Epidermal melanocyte (primary cell): Measurements from ENCODE around the gene FCRLB.
"Not testable (repeated sequence)": the region's sequence is repeated elsewhere in the genome, so short reads cannot be mapped to it uniquely, and the experiment has no call there.

ENCODE experiments used
- DNase-seq: peaks from one replicate; pipeline ENCODE4 v3.0.0; 2011; ENCODE audit warnings: low spot score; ENCODE audit not compliant: insufficient read length

Gene FCRLB

DNA sequence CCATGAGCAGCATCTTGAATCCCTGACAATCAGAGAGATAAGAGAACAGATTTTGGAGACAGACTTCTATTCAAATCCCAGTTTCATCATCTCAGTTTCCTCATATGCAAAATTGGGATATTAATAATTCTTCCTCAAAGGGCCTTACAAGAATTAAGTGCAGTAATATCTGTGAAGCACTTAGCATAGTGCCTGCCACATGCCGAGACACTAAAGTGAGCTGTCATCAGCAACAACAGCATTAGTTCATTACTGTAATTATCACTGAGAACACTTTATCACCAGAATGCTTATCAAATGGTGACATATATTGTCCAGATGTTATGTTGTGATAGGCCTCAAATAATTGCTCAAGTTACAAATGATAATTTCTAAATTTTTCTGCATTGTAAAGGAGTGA, 922 bp upstream of the FCRLB start:
- no peak for DNase-seq

DNA sequence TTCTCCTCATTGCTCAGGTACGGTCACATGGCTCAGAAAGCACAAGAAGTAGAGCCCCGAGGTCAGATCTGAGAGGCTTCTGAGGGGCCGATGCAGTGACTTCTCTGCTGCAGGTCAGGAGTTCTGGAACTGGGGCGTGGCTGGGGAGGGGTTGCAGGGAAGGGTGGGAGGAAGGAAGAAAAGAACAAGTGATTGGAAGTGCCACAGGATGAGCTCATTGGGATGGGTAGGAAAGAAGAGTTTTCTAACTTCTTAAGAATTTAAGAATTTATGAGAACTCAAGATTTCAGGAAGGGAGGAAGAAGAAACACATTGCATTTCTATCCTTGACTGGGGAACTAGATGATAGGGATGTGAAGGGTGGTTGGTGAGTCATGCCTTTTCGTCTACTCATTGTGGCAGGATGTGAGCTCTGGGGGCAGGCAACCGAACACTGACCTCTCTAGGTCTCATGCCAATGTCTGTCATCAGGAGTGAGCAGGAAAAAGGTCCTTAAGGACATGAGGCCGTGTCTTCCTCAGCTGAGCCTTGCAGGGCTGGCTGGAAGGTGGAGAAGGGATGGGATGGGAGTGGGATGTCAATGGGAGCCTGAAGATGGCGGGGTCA, 497 bp downstream of the FCRLB start:
- no peak for DNase-seq

DNA sequence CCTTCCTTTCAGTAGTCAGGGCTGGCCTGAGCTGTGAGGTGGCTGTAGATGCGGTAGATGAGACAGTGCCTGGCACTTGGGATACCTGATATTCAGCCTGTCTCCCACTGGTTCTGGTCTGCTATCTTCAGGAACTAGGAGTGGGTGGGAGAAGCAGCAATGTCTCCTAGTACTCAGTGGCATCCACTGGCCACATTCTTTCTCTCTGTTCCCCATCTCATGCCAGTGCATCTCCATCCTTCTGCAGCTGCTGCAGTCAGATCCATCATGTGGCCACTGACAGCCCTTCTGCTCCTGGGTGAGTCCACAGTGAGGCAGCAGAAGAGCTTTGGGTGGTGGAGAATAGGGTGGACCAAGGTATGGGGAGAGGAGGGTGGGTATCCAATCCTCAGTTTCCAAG, 1.1 kb downstream of the FCRLB start:
- DNase-seq: no peak

DNA sequence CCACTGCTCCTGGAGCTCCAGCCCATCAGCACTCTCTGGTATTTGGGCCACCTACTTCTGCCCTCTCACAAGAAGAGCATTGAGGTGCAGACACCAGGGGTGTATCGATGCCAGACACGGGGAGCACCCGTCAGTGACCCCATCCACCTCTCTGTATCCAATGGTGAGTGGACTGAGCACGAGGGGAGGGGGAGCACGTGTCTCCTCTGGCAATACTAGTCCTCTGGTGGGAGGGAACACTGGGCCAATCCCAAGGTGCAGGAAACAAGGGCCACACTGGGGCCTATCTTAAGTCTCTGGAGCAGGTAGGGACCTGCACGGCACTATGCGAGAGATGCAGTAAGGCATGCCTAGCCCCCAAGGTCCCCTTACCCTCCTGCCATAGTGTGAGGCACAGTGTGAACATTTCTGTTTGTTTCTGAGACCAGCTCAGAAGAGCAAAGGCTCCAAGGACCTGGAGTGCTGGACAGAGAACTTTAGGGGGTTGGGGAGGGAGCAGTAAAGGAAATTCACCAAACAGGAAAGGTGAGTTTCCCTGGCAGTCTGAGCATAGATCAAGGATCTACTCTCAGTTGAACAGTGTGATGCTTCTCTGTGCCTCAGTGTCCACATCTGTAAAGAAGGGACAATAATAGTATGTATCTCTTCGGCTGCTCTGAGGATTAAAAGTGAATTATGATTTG, 2.3 kb downstream of the FCRLB start:
- DNase-seq: no peak

DNA sequence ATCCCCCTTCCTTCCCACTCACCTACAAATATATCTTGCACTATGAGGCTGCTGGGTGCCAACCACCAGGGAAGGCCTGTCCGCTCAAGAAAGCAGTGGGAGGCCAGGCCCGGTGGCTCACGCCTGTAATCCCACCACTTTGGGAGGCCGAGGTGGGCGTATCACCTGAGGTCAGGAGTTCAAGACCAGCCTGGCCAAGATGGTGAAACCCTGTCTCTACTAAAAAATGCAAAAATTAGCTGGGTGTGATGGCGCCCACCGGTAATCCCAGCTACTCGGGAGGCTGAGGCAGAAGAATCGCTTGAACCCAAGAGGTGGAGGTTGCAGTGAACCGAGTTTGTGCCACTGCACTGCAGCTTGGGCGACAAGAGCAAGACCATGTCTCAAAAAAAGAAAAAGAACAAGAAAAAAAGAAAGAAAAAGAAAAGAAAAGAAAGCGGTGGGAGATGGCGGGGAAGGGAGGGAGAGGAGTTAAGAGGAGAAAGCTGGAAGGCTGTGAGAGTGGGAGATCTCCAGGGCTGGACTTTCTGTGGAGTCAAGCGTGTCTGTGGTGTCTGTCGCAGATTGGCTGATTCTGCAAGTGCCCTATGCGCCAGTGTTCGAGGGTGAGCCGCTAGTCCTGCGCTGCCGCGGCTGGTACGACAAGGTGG, 4.0 kb downstream of the FCRLB start:
- DNase-seq: not testable (repeated sequence)

DNA sequence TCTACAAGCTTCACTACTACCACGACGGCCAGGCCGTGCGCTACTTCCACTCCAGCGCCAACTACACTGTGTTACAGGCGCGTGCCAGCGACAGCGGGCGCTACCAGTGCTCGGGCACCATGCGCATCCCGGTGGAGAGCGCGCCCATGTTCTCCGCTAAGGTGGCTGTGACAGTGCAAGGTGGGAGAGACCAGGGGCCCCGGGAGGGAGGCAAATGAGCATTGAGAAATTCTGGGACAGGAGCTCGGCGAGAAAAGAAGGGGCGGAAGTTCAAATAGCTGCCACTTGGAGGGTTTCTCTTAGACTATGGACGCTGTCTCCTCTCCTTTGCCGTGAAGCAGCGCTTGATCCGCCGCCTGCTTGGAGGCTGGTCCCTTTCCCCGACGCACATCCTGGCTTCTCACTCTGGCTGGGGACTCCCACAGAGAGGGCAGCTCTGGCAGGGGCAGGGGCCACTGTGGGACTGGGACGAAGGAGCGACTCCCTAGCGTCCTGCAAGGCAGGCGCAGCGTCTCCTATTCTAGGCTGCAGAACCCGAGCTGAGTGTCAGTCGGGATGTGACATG, 4.6 kb downstream of the FCRLB start:
- DNase-seq: no peak

DNA sequence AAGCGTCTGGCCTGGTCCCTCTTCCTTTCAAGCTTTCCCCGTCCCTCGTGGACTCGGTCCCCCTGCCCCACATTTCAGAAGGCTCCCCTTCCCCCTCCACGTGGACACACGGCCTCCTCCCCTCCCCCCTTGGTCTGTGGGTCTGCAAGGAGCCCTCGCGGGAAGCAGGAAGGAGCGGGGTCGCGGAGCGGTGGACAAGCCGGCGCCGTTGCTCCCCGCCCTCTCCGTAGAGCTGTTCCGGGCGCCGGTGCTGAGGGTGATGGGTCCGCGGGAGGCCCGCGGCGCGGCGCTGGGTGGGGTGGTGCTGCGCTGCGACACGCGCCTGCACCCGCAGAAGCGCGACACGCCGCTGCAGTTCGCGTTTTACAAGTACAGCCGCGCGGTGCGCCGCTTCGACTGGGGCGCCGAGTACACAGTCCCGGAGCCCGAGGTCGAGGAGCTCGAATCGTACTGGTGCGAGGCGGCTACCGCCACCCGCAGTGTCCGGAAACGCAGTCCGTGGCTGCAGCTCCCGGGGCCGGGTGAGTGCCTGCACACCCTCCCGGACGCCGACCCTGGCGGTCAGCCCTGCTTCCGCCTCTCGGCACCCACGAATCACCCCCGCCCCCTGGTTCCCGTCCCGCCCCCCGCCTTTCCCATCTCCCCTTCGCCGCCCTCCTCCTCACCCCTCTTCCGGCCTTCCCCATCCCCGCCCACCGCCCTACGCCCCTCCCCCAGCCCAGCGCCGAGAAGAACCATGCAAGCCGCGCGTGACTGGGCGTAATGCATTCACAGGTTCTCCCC, 5.3 kb downstream of the FCRLB start:
- peak; percentile 42 for DNase-seq

DNA sequence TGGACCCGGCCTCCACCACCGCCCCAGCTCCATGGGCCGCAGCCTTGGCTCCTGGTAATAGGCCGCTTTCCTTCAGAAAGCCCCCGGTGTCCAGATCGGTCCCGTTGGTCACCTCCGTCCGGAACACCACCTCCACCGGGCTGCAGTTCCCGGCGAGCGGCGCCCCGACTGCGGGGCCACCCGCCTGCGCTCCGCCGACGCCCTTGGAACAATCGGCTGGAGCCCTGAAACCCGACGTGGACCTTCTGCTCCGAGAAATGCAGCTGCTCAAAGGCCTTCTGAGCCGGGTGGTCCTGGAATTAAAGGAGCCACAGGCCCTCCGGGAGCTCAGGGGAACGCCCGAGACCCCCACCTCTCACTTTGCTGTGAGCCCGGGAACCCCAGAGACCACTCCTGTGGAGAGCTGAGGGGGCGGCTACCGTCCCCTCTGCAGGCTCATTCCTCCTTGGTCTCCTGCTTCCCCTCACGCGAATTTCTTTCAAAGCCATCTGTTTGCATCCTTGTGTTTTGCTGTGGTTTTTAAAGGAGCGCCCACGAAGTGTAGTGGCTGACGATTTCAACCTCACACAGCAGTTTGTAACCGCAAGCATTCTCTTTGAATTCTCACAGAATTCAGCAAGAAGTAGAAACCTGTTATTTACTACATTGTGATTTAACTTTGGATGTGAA, 6.0 kb downstream of the FCRLB start:
- no peak for DNase-seq

DNA sequence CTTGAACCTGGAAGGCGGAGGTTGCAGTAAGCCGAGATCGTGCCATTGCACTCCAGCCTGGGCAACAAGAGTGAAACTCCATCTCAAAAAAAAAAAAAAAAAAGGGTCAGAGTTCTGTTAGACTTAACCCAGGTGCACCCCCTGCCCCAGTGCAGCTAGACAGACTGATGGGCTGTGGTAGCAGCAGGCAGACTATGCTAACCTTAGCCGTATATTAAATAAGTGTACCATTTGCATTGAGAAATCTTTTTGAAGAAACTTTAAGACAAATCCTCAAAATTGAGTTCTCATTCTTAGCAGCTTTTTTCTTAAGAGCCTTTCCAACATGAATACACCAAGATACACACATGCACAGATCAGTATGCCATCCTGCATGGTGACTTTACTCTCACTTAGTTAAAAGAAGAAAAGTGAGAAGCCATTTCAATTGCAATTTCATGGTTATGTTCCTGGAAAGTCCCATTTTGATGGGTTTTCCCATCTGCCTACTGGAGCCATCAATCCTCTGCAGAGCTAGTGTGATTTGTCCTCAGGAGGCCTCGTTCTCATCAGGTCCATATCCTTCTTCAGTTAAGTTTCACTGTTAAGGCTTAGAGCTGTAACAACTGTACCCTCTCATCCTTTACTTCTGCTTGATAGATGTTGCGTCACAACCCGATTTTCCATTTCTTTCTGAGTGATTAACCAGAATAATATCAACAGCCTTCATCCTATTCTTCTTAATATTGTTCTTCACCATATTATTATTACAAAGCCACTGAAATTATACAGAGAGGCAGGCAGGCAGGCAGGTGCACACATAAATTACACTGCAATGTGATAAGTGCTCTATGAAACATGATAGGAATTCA, 7.3 kb downstream of the FCRLB start:
- DNase-seq: no peak

DNA sequence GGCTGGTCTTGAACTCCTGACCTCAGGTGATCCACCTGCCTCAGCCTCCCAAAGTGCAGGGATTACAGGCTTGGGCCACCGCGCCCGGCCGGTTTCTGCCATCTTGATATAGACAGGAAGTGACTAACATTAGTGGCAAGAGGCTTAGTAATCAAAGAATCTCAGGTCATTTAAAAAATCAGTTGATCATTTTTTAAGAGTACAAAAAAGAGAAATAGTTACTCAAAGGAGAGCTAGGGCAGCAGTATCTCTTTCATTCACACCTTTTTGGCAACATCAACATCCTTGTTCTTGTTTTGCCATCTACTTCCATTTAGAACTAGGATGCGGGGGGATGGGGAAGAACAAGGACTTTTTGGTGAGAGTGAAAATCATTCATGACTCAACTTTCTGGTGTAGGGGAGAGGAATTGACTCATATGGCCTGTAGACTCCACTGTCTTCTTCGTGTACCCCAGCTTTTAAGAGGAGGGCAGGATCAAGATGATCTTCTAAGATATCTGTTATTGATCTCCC, 8.8 kb downstream of the FCRLB start:
- no peak for DNase-seq

DNA sequence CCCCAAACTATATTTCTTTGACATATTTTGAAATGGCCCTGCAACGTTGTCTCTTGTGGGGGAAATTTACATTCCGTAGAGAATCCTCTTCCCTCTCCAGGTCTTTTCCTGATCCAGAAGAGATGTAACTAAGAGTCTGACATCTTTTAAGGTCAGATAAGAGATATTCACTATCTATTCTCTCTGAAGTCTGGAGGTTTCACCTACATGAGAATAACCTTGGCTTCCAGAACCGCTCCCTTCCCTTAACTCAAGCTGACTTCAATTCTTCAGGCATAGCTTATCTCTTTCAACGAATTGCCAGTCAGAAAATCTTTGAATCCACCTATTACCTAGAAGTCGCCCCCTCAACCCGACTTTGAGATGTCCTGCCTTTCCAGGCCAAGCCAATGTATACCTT, 9.9 kb downstream of the FCRLB start:
- no peak for DNase-seq

DNA sequence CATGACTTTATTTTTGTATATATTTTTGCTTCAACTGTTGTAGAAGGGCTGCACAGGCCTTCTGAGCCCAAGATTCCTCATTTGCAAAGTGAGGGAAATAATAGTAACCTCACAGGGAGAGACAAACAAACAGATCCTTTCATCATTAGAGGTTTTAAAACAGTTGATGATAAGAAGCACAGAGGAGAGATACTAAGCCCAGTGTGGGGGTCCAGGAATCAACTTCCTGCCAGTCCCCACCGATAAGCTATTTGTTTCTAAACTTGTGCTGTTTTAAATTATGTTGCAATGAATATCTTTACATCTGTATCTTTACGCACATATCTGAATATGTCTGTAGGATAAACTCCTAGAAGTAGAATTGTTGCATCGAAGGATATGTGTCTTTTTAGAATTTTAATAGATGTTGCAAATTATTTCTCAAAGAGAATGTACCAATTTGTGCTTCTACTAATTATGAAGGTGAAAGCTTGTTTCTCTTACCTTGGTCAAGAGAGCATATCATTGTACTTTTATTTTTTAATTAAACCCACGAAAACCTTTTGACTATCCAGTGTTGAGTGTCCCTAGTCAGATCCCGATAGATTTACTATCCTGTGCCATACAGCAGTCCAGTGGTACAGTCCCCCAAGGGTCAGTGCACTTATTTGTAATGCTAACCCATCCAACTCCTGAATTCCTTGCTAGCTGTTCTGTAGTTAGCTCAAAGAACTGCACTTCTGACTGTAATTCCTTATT, 10.8 kb downstream of the FCRLB start:
- DNase-seq: no peak

DNA sequence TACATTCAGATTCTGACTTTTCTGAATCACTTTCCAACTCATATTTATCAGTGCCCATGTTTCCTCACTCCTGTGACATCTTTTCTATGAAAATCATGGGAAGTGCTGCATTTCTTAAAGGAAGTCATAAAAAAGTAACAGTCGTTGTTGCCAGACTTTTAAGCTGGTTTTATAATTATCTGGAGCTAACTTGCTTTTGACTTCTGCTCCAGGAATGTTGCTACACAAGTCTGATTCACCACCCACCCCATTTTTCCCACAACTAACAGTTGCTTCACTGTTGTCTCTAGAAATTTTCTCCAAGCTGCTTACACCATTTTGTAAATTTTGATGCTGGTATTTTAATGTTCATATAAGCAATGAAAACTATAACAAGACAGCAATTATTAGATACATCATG, 12.2 kb downstream of the FCRLB start:
- no peak for DNase-seq

DNA sequence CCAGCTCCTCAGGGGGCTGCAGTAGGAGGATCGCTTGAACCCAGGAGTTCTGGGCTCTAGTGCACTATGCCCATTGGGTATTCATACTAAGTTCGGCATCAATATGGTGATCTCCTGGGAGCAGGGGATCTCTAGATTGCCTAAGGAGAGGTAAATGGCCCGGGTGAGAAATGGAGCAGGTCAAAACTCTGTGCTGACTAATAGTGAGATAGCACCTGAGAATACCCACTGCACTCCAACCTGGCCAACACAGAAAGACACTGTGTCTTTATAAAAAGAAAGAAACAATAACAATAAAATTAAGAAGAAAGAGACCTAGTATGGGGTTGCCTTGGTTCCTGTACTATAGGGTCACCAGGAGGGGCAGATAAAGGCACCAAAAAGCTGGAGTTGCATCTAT, 14.5 kb downstream of the FCRLB start:
- DNase-seq: no peak

DNA sequence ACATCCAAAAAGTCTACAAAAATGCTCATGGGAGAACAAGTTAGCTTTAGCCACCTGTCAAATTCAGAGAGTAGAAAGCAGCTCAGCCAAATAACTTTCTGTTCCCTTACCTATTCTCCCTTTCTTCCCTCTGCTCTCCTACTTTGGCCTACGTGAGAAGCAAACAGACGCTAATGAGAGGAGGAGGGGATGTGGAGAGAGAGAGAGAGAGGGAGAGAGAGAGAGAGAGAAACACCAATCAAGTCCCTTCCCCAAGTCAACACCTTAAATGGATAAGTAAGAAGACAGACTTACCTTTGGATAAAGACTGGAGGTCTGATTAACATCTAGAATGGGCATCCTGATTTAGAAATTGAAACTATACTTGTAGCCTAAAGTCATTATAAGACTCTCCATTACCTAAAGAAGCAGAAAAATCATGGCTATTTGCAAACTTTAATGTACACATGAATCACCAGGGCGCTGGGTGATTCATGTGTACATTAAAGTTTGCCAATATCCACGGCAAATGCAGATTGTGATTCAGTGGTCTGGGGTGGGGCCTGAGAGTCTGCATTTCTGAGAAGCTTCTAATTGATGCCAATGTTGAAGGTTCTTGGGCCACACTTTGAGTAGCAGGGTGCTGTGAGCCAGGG, 15.1 kb downstream of the FCRLB start:
- DNase-seq: no peak

DNA sequence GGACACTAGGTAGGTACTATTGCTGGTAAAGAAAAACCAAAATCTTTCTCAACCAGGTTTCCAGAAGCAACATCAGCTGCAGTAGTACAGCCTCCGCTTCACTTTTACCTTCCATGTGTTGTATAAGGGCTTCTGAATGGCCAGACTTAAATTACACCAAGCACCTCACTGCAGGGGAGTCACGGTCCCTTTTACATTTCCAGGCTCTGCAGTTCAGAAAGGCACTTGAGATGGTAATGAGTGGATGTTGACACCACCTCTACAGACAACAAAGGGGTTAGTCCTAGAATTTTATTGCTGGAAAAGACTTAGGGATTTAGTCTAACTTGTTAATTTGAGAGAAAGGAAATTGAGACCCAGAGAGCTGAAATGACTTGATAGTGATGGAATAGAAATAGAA, 16.3 kb downstream of the FCRLB start:
- no peak for DNase-seq

DNA sequence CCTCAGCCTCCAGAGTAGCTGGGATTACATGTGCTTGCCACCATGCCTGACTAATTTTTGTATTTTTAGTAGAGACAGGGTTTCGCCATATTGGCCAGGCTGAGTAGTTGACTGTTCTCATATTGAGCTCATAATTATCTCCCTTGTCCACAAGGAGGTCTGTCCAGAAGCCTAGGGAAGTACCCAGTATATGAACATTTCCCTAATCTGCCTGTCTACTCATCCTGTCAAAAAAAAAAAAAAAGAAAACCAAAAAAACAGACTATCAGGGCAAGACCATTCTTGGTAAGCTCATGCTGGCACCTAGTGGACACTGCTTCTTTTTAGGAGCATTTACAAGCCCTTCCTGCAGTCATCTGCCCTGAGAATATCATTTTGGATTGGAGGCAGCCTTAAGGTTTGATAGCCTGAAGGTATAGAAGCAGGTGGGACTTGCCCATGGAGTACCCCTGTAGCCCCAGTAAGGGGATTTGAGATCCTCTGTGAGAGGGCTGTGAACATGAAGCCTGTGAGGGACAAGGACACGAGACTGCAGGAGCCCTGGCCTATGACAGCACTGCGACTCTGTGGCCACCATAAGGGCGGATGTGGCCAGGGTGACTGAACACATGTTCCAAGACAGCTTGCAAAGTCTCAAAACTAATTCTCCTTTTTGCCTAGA, 17.4 kb downstream of the FCRLB start:
- DNase-seq: peak; percentile 53

DNA sequence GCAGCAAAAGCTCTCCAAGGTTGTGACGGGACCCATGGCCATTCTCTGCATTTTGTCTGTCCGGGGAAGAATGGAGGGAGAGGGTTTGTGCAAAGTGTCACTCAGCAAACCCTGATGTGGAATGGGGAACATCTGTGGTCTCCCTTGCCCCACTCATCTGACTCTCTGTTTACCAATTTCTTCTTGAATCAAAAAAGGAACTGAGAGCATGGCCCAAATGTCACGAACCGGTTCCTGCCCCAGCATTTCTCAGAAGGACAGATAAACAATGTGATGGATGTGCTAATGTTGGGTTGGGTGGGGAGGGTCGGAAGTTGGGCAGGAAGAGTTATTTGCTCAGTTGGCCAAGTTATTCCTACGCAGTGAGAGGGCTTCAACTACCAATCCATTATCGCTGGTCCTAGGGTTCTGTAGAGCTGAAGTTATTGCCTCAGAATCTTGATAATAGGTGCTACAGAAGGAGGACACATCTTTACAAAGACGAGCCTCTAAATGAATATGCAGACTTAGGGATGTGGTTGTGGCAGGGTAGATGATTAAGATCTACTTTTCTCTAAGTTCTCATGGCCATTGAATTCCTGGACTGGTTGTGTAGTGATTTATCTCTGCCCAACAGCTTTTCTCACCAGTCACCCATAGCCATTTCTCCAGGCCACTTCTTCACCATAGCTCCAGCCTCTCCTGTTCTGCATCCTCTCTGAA, 18.7 kb downstream of the FCRLB start:
- DNase-seq: no peak
